IPS-18a (cell line): ENCODE measurements around the gene ZNF138.

ENCODE experiments used
- H3K27ac ChIP-seq: one replicate; pipeline ENCODE4 v1.5.1; 2013; ENCODE audit warnings: low read length
- H3K27me3 ChIP-seq: one replicate; pipeline ENCODE4 v1.6.1; 2013; ENCODE audit warnings: mild to moderate bottlenecking, low read length; ENCODE audit not compliant: control insufficient read depth, insufficient read depth
- H3K36me3 ChIP-seq: one replicate; pipeline ENCODE4 v1.6.1; 2013; ENCODE audit warnings: low read depth, low read length; ENCODE audit not compliant: control insufficient read depth
- H3K4me1 ChIP-seq: one replicate; pipeline ENCODE4 v1.6.1; 2013; ENCODE audit warnings: low read depth, low read length; ENCODE audit not compliant: control insufficient read depth
- H3K4me3 ChIP-seq: one replicate; pipeline ENCODE4 v1.5.1; 2013; ENCODE audit warnings: low read length
- H3K9ac ChIP-seq: one replicate; pipeline ENCODE4 v1.6.1; 2013; ENCODE audit warnings: mild to moderate bottlenecking, low read length, moderate library complexity
- H3K9me3 ChIP-seq: one replicate; pipeline ENCODE4 v1.6.1; 2013; ENCODE audit warnings: low read depth, low read length; ENCODE audit not compliant: control insufficient read depth

The ZNF138 gene

GRCh38 chr7:64869912-64870562 lies 75.8 kb downstream of the ZNF138 start:
- Histone ChIP-seq H3K27me3 (no peaks in the 10 kb centered on the region), H3K36me3 (no peaks in the 10 kb centered on the region), H3K4me1 (no peaks in the 10 kb centered on the region), H3K27ac (no peak overlapping the region), H3K4me3 (no peak overlapping the region), H3K9ac (no peak overlapping the region), H3K9me3 (no peaks in the 10 kb centered on the region)

- Histone ChIP-seq H3K4me1 (no peaks in the 10 kb centered on the region), H3K4me3 (no peak overlapping the region), H3K36me3 (no peaks in the 10 kb centered on the region), H3K9ac (no peak overlapping the region), H3K9me3 (no peaks in the 10 kb centered on the region), H3K27ac (no peak overlapping the region), H3K27me3 (no peaks in the 10 kb centered on the region)
Measured at GRCh38 chr7:64870656-64871055, 76.4 kb downstream of the ZNF138 start.

- peaks cover 9% of the 10 kb centered on the region for H3K27me3 ChIP-seq
- no peak overlapping the region for H3K9ac ChIP-seq
- H3K9me3 ChIP-seq, result no peaks in the 10 kb centered on the region
Measured at GRCh38 chr7:64871761-64872160, 77.5 kb downstream of the ZNF138 start.

GRCh38 chr7:64872351-64873154 lies 78.3 kb downstream of the ZNF138 start:
- Histone ChIP-seq H3K4me1 (peaks cover under 1% of the 10 kb centered on the region), H3K27me3 (peaks cover 16% of the 10 kb centered on the region), H3K36me3 (no peaks in the 10 kb centered on the region), H3K9me3 (no peaks in the 10 kb centered on the region), H3K9ac (no peak overlapping the region), H3K27ac (no peak overlapping the region), H3K4me3 (no peak overlapping the region)

More at GRCh38 chr7:64871761-64872160, 77.5 kb downstream of the ZNF138 start:
- Histone ChIP-seq H3K27ac (no peak overlapping the region), H3K4me1 (no peaks in the 10 kb centered on the region), H3K4me3 (no peak overlapping the region), H3K36me3 (no peaks in the 10 kb centered on the region)

GRCh38 chr7:64873155-64873500 lies 78.9 kb downstream of the ZNF138 start:
- H3K9ac ChIP-seq, result no peak overlapping the region
- no peak overlapping the region for H3K27ac ChIP-seq
- peaks cover 22% of the 10 kb centered on the region for H3K27me3 ChIP-seq
- no peaks in the 10 kb centered on the region for H3K9me3 ChIP-seq
- H3K36me3 ChIP-seq, result no peaks in the 10 kb centered on the region
- no peak overlapping the region for H3K4me3 ChIP-seq
- peaks cover 3% of the 10 kb centered on the region for H3K4me1 ChIP-seq

- Histone ChIP-seq H3K4me1 (peaks cover 3% of the 10 kb centered on the region), H3K9ac (no peak overlapping the region), H3K4me3 (no peak overlapping the region), H3K27ac (no peak overlapping the region), H3K36me3 (no peaks in the 10 kb centered on the region), H3K27me3 (peaks cover 24% of the 10 kb centered on the region), H3K9me3 (no peaks in the 10 kb centered on the region)
Measured at GRCh38 chr7:64873517-64873916, 79.3 kb downstream of the ZNF138 start.

- Histone ChIP-seq H3K27ac (no peak overlapping the region), H3K4me1 (peaks cover 3% of the 10 kb centered on the region), H3K4me3 (no peak overlapping the region), H3K9ac (no peak overlapping the region), H3K9me3 (no peaks in the 10 kb centered on the region), H3K36me3 (no peaks in the 10 kb centered on the region), H3K27me3 (peaks cover 24% of the 10 kb centered on the region)
Measured at GRCh38 chr7:64874114-64874513, 79.9 kb downstream of the ZNF138 start.

- Histone ChIP-seq H3K36me3 (no peaks in the 10 kb centered on the region), H3K27me3 (peaks cover 24% of the 10 kb centered on the region), H3K4me3 (no peak overlapping the region), H3K4me1 (peaks cover 3% of the 10 kb centered on the region), H3K27ac (no peak overlapping the region), H3K9ac (no peak overlapping the region), H3K9me3 (no peaks in the 10 kb centered on the region)
Measured at GRCh38 chr7:64874562-64875250, 80.5 kb downstream of the ZNF138 start.

- Histone ChIP-seq H3K4me1 (peaks cover 3% of the 10 kb centered on the region), H3K27me3 (peaks cover 24% of the 10 kb centered on the region), H3K27ac (no peak overlapping the region), H3K9ac (no peak overlapping the region), H3K4me3 (no peak overlapping the region), H3K36me3 (no peaks in the 10 kb centered on the region), H3K9me3 (no peaks in the 10 kb centered on the region)
Measured at GRCh38 chr7:64875258-64875657, 81.0 kb downstream of the ZNF138 start.

- Histone ChIP-seq H3K9me3 (no peaks in the 10 kb centered on the region), H3K36me3 (no peaks in the 10 kb centered on the region), H3K27ac (no peak overlapping the region), H3K4me1 (peaks cover 3% of the 10 kb centered on the region), H3K4me3 (no peak overlapping the region), H3K9ac (no peak overlapping the region), H3K27me3 (peaks cover 24% of the 10 kb centered on the region)
Measured at GRCh38 chr7:64875658-64876406, 81.6 kb downstream of the ZNF138 start.
